Peyer's patch (tissue), 4 donors: ENCODE measurements around the gene NEK2. TPM values are rescaled to one million over a fixed set of nuclear protein-coding genes. Genes with fewer than 3 reads are reported as not detected.

Experiments
- DNase-seq, 3 donors: peaks; one replicate each; pipeline ENCODE4 v3.0.0-alpha.2; 2017 to 2019
- H3K27ac ChIP-seq, 4 donors: fragments of 200-600 bp; sonication (generic); one replicate each; pipeline ENCODE4 v1.5.1; 2016 to 2019
- H3K27me3 ChIP-seq, 2 donors: fragments of 200-600 bp; sonication (generic); one replicate each; pipeline ENCODE4 v1.5.1; 2019
- H3K36me3 ChIP-seq, 3 donors: fragments of 200-600 bp; sonication (generic); one replicate each; pipeline ENCODE4 v1.5.1; 2016 to 2019
- H3K4me1 ChIP-seq, 4 donors: fragments of 200-600 bp; sonication (generic); one replicate each; pipeline ENCODE4 v1.5.1; 2016 to 2019
- H3K4me3 ChIP-seq, 4 donors: fragments of 200-600 bp; sonication (generic); 1 replicate in 3 of 4; 2 replicates in 1 of 4; pipeline ENCODE4 v1.5.1; 2016 to 2019; ENCODE audit warnings: mild to moderate bottlenecking in 1 of 4
- H3K9me3 ChIP-seq, 4 donors: fragments of 200-600 bp; sonication (generic); one replicate each; pipeline ENCODE4 v1.5.1; 2016 to 2019; ENCODE audit warnings: mild to moderate bottlenecking in 1 of 4
- CTCF ChIP-seq, 6 experiments: fragments of 450-650 bp in 4 of 6; fragments of 200-600 bp in 2 of 6; sonication (generic) in 1 of 6; IDR thresholded peaks; one replicate each; pipeline ENCODE4 v1.5.1; 2017 to 2019; ENCODE audit warnings: antibody characterized with exemption in 6 of 6, mild to moderate bottlenecking in 3 of 6, moderate library complexity in 1 of 6
- POLR2A ChIP-seq, 2 donors: fragments of 450-650 bp; IDR thresholded peaks; one replicate each; pipeline ENCODE4 v1.5.1; 2017; ENCODE audit warnings: antibody characterized with exemption in 2 of 2, mild to moderate bottlenecking in 2 of 2, moderate library complexity in 2 of 2
- total RNA-seq, 4 donors: library from RNA; depleted of rRNA; stranded (reverse); fragments of >200 nt; gene quantifications; one replicate each; pipeline ENCODE4 v1.1.0, GENCODE V29; 2016

NEK2 gene
- total RNA-seq, 4 donors from 2014 or later, result 1.7 to 14.9 (median 5.8) TPM

GRCh38 chr1:211653293-211653692 lies 22.1 kb downstream of the NEK2 start:
- H3K9me3 ChIP-seq, result no peaks in the 10 kb centered on the region
- DNase-seq, result no peak
- TF ChIP-seq POLR2A (IDR thresholded peaks at IDR 0.05) (no peak), CTCF (IDR thresholded peaks at IDR 0.05) (no peak)
- H3K36me3 ChIP-seq, result no peaks in the 10 kb centered on the region
- H3K27me3 ChIP-seq, result no peaks in the 10 kb centered on the region
- H3K4me1 ChIP-seq, result peaks cover 0 to 16% (median 0%) of the 10 kb centered on the region in 4 donors
- H3K27ac ChIP-seq, result no peak overlapping the region
- H3K4me3 ChIP-seq, result no peak overlapping the region

GRCh38 chr1:211652371-211652770 lies 23.1 kb downstream of the NEK2 start:
- TF ChIP-seq POLR2A (IDR thresholded peaks at IDR 0.05) (no peak), CTCF (IDR thresholded peaks at IDR 0.05) (no peak)
- Histone ChIP-seq H3K27ac (no peak overlapping the region), H3K4me1 (peaks cover 0 to 16% (median 0%) of the 10 kb centered on the region in 4 donors)

GRCh38 chr1:211650904-211651303 lies 24.5 kb downstream of the NEK2 start:
- H3K4me1 ChIP-seq, result peaks cover 0 to 16% (median 0%) of the 10 kb centered on the region in 4 donors
- TF ChIP-seq CTCF (IDR thresholded peaks at IDR 0.05) (no peak), POLR2A (IDR thresholded peaks at IDR 0.05) (no peak)

More at GRCh38 chr1:211652371-211652770, 23.1 kb downstream of the NEK2 start:
- DNase-seq, result no peak
- Histone ChIP-seq H3K9me3 (no peaks in the 10 kb centered on the region), H3K27me3 (no peaks in the 10 kb centered on the region), H3K36me3 (no peaks in the 10 kb centered on the region), H3K4me3 (no peak overlapping the region)

GRCh38 chr1:211648980-211649934 lies 26.2 kb downstream of the NEK2 start:
- no peak for TF ChIP-seq POLR2A (IDR thresholded peaks at IDR 0.05)
- TF ChIP-seq CTCF (IDR thresholded peaks at IDR 0.05), result peak in 2 of 6 experiments; percentile 65 to 69
- H3K27me3 ChIP-seq, result no peaks in the 10 kb centered on the region
- H3K27ac ChIP-seq, result peak overlapping the region in 3 of 4 donors; percentile 36 to 91 (median 82)
- H3K9me3 ChIP-seq, result no peaks in the 10 kb centered on the region
- H3K36me3 ChIP-seq, result no peaks in the 10 kb centered on the region
- DNase-seq, result peak; percentile 39 to 76 (median 71)
- H3K4me1 ChIP-seq, result peaks cover 0 to 18% (median 0%) of the 10 kb centered on the region in 4 donors
- no peak overlapping the region for H3K4me3 ChIP-seq

More at GRCh38 chr1:211650904-211651303, 24.5 kb downstream of the NEK2 start:
- H3K9me3 ChIP-seq, result no peaks in the 10 kb centered on the region
- H3K27me3 ChIP-seq, result no peaks in the 10 kb centered on the region
- no peak overlapping the region for H3K4me3 ChIP-seq
- DNase-seq, result no peak
- no peaks in the 10 kb centered on the region for H3K36me3 ChIP-seq
- H3K27ac ChIP-seq, result peak overlapping the region in 1 of 4 donors; percentile 58

GRCh38 chr1:211648336-211648735 lies 27.1 kb downstream of the NEK2 start:
- no peaks in the 10 kb centered on the region for H3K9me3 ChIP-seq
- no peaks in the 10 kb centered on the region for H3K27me3 ChIP-seq
- H3K4me3 ChIP-seq, result no peak overlapping the region
- DNase-seq, result peak in 2 of 3 donors; percentile 78 to 89
- no peaks in the 10 kb centered on the region for H3K36me3 ChIP-seq
- H3K27ac ChIP-seq, result peak overlapping the region in 3 of 4 donors; percentile 54 to 91 (median 82)
- TF ChIP-seq CTCF (IDR thresholded peaks at IDR 0.05) (no peak), POLR2A (IDR thresholded peaks at IDR 0.05) (no peak)
- H3K4me1 ChIP-seq, result peaks cover 0 to 27% (median 0%) of the 10 kb centered on the region in 4 donors
